T-helper 22 cell (primary cell): ENCODE results near the gene ERC1.

Source experiments
- DNase-seq: peaks from one replicate; pipeline ENCODE4 v3.0.0-alpha.2; 2020; ENCODE audit warnings: low read depth

Gene ERC1

DNA sequence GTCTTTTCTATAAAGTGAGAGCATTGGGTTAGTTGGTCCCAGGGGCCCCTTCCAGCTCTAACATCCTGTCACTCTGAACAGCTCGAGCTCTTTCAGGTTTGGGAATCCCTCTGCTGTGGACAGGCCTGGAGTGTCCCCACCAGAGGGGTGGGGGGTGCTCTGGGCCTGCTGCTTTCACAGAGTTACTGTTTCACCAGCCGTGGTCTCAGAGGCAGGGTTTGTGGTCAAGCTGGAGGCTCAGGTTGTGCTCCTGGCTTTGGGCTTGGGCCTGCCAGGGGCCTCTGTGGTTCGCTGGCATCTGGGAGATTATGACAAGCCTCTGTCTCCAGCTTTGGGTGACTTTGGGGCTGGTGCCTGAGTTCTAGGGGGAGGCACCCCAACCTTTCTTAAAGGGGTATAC, 543.7 kb downstream of the ERC1 start:
- DNase-seq: no peak

DNA sequence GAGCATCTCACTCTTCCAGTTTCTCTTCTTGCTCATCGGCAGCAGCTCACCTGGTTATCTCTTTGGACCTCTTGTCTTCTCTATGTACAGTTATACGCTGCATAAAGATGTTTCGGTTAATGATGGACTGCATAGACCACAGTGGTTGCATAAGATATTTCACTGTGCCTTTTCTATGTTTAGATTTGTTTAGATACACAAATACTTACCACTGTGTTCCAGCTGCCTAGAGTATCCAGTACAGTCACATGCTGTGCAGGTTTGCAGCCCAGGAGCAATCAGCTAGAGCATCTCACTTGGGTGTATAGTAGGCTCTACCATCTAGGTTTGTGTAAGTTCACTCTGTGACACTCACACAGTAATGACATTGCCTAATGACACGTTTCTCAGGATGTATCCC, 545.8 kb downstream of the ERC1 start:
- DNase-seq: no peak

DNA sequence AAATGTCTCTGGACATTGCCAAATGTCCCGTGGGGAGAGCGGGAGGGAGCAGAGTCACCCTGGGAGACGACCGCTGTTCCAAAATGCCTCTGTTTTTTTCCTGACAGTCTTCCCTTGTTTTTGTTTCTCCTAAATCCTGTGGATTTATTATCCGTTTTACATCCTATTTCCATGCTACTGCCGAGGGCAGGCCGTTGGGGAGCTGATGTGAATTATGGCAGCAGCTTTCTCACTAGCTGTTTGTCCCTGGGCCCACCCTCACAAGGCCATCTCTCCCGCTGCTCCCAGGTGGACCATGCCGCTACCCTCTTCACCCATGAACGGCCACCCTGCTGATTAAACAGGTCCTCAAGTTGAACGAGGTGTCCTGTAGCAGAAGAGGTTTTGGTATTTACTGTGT, 548.1 kb downstream of the ERC1 start:
- DNase-seq: no peak

DNA sequence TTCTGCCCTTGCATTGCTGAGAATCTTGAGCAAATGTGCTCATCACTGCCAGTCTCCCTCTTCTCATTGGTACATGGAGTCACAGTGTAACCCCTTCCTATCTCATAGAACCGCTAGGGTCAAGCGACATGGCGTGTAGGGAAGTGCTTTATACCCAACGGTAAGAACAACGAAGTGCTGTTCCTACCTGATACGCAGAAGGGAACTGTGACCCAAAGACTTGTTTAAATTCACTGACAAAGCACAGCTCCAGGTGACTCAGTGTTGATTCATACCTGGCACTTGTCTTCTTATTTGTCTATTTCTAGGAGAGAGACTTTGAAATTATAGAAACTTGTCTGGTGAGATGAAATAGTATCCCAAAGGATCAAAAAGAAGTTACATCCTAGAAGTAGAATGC, 549.7 kb downstream of the ERC1 start:
- no peak for DNase-seq

DNA sequence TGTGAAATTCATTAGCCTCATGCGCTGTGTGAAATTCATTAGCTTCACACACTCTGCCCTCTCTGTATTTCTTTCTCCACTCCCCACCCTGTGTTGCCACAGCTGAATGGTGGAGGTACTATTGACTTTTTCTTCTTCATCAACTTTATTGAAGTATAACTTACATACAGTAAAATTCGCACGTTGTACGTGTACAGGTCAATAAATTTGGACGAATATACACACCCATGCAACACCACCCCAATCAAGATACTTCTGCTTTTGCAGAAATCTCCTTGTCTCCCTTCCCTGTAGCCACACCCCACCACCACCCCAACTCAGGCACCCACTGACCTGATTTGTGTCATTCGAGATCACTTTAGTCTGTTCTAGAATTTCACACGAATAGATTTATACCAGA, 551.6 kb downstream of the ERC1 start:
- no peak for DNase-seq

DNA sequence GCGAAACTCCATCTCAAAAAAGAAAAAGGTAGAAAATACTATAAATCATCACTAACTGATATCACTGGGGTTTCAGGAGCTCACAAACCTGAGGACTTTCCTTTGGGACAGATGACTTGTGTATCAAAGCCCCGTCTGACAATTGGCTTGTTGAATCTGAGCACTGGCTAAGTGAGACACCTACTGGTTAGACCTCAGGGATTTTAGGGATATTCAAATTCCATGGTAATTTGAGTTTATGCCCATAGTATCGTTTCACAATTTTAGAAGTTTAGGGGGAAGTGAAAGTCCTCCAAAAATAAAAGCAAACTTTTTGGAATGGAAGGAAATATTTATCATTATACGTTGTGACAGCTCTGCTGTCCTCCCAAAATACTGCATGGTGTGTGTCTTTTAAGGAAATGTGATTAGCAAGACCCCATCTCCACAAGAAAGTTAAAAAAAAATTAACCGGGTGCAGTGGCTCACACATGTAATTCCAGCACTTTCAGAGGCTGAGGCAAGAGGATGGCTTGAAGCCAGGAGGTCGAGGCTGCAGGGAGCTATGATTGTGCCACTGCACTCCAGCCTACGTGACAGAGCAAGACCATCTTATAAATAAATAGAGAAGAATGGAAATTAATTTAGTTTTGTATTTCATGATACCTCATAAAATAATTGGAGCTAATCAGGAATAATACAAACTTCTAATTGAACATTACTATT, 554.1 kb downstream of the ERC1 start:
- DNase-seq: no peak
